H1 (cell line): ENCODE measurements around the gene MAGIX. TPM values are rescaled to one million over a fixed set of nuclear protein-coding genes. Genes with fewer than 3 reads are reported as not detected.

Source experiments
- CTCF ChIA-PET: fragments of 300-600 bp; sonication (Branson Sonifier 250); formaldehyde crosslinking; loops from one replicate; lab custom pipeline; 2021; ENCODE audit not compliant: partially characterized antibody; lab: Charles Lee
- POLR2A ChIA-PET: fragments of 300-600 bp; sonication (Branson Sonifier 250); formaldehyde crosslinking; loops from one replicate; lab custom pipeline; 2021; ENCODE audit warnings: inconsistent platforms; ENCODE audit not compliant: partially characterized antibody; lab: Charles Lee
- DNase-seq, 2 experiments: peaks; one replicate each; pipeline versions ENCODE4 v3.0.0 to v3.0.0-alpha.2; 2010 to 2022; ENCODE audit warnings: low spot score in 2 of 2, low read depth in 1 of 2, mixed read lengths in 1 of 2
- FAIRE-seq: peaks from 2 replicates; lab custom pipeline; 2011; peaks lifted over from hg19 to GRCh38; lab: Jason Lieb, UNC
- H2AFZ ChIP-seq: 2 replicates; pipeline ENCODE4 v1.8.1; 2012; ENCODE audit warnings: low read length, inconsistent platforms
- H2AK5ac ChIP-seq: 2 replicates; pipeline ENCODE4 v1.6.1; 2013; ENCODE audit warnings: low read depth, low read length
- H2BK120ac ChIP-seq: replicated peaks from 2 replicates; pipeline ENCODE3; 2013; ENCODE audit warnings: low read depth, low read length, inconsistent platforms
- H2BK12ac ChIP-seq: 2 replicates; pipeline ENCODE4 v1.6.1; 2013; ENCODE audit warnings: low read depth, low read length
- H2BK15ac ChIP-seq: 2 replicates; pipeline ENCODE4 v1.6.1; 2013; ENCODE audit warnings: low read length
- H2BK20ac ChIP-seq: 2 replicates; pipeline ENCODE4 v1.6.1; 2013; ENCODE audit warnings: low read length
- H2BK5ac ChIP-seq: 2 replicates; pipeline ENCODE4 v1.6.1; 2013; ENCODE audit warnings: low read depth, low read length
- H3K14ac ChIP-seq: 2 replicates; pipeline ENCODE4 v1.6.1; 2013; ENCODE audit warnings: inconsistent platforms; ENCODE audit not compliant: insufficient read length
- H3K18ac ChIP-seq: 2 replicates; pipeline ENCODE4 v1.6.1; 2013; ENCODE audit warnings: low read length; ENCODE audit errors: extremely low read depth
- H3K23ac ChIP-seq: 2 replicates; pipeline ENCODE4 v1.6.1; 2013; ENCODE audit warnings: inconsistent platforms; ENCODE audit not compliant: insufficient read length
- H3K23me2 ChIP-seq: 2 replicates; pipeline ENCODE4 v1.6.1; 2013; ENCODE audit warnings: low read depth, low read length
- H3K27ac ChIP-seq: 2 replicates; pipeline ENCODE4 v1.6.1; 2011; ENCODE audit warnings: low read depth, low read length, inconsistent platforms
- H3K27me3 ChIP-seq, 4 experiments: replicated peaks in 1 of 4; 1 replicate in 1 of 4; 2 replicates in 3 of 4; pipeline versions ENCODE4 v1.6.1 to v1.8.1; 2011 to 2013; ENCODE audit warnings: low read length in 3 of 4, mild to moderate bottlenecking in 3 of 4, inconsistent platforms in 2 of 4, mixed read lengths in 2 of 4, moderate library complexity in 1 of 4; ENCODE audit not compliant: control insufficient read depth in 3 of 4, insufficient read depth in 3 of 4; ENCODE audit errors: extremely low read depth in 1 of 4
- H3K36me3 ChIP-seq, 4 experiments: 2 replicates each; pipeline versions ENCODE4 v1.6.1 to v1.8.1; 2011 to 2013; ENCODE audit warnings: mild to moderate bottlenecking in 4 of 4, low read length in 3 of 4, moderate library complexity in 2 of 4, control low read depth in 1 of 4, inconsistent platforms in 1 of 4; ENCODE audit not compliant: insufficient read depth in 4 of 4, control insufficient read depth in 2 of 4
- H3K4ac ChIP-seq: replicated peaks from 2 replicates; pipeline ENCODE3; 2013; ENCODE audit warnings: low read length, low read depth, mixed read lengths, inconsistent platforms; ENCODE audit not compliant: insufficient read length
- H3K4me1 ChIP-seq, 4 experiments: replicated peaks in 1 of 4; 1 replicate in 1 of 4; 2 replicates in 3 of 4; pipeline versions ENCODE4 v1.6.1 to v1.8.1; 2011 to 2013; ENCODE audit warnings: low read length in 3 of 4, inconsistent platforms in 2 of 4, mixed read lengths in 1 of 4; ENCODE audit not compliant: insufficient read depth in 4 of 4, control insufficient read depth in 3 of 4
- H3K4me2 ChIP-seq, 2 experiments: 2 replicates each; pipeline versions ENCODE4 v1.6.1 to v1.8.1; 2011 to 2013; ENCODE audit warnings: low read depth in 2 of 2, low read length in 2 of 2, control low read depth in 1 of 2, inconsistent platforms in 1 of 2, mild to moderate bottlenecking in 1 of 2; ENCODE audit not compliant: insufficient read depth in 1 of 2
- H3K4me3 ChIP-seq, 4 experiments: fragments of 200-600, 300-600 bp in 1 of 4; sonication (generic), shearing (Covaris generic), sonication (Bioruptor Twin) in 1 of 4; 2 replicates each; pipeline versions ENCODE4 v1.5.1 to v1.8.1; 2011 to 2016; ENCODE audit warnings: low read length in 4 of 4, low read depth in 3 of 4, control low read depth in 2 of 4, inconsistent platforms in 2 of 4, mild to moderate bottlenecking in 2 of 4, mixed read lengths in 1 of 4, moderate library complexity in 1 of 4; ENCODE audit not compliant: insufficient read depth in 2 of 4; ENCODE audit errors: extremely low read depth in 1 of 4
- H3K56ac ChIP-seq: replicated peaks from 2 replicates; pipeline ENCODE3; 2013; ENCODE audit warnings: low read depth, mild to moderate bottlenecking, mixed read lengths, low read length, inconsistent platforms; ENCODE audit not compliant: insufficient read length
- H3K79me1 ChIP-seq: 2 replicates; pipeline ENCODE4 v1.6.1; 2013; ENCODE audit warnings: low read depth, low read length, control low read depth
- H3K79me2 ChIP-seq, 2 experiments: 2 replicates each; pipeline versions ENCODE4 v1.6.1 to v1.8.1; 2012 to 2013; ENCODE audit warnings: low read length in 2 of 2, mild to moderate bottlenecking in 2 of 2, inconsistent platforms in 1 of 2; ENCODE audit not compliant: insufficient read depth in 2 of 2, control insufficient read depth in 1 of 2
- H3K9ac ChIP-seq, 4 experiments: replicated peaks in 1 of 4; 1 replicate in 1 of 4; 2 replicates in 3 of 4; pipeline versions ENCODE4 v1.6.1 to v1.8.1; 2011 to 2013; ENCODE audit warnings: low read depth in 3 of 4, low read length in 3 of 4, control low read depth in 2 of 4, mild to moderate bottlenecking in 2 of 4, moderate library complexity in 2 of 4, inconsistent platforms in 1 of 4; ENCODE audit errors: extremely low read depth in 1 of 4
- H3K9me3 ChIP-seq, 2 experiments: 2 replicates each; pipeline versions ENCODE4 v1.6.1 to v1.8.1; 2012 to 2013; ENCODE audit warnings: mild to moderate bottlenecking in 2 of 2, moderate library complexity in 2 of 2, control low read depth in 1 of 2, inconsistent platforms in 1 of 2, low read depth in 1 of 2, low read length in 1 of 2, mixed read lengths in 1 of 2; ENCODE audit not compliant: insufficient read depth in 2 of 2
- H4K20me1 ChIP-seq, 2 experiments: replicated peaks in 1 of 2; 2 replicates each; pipeline versions ENCODE3 to v1.8.1; 2011 to 2013; ENCODE audit warnings: inconsistent platforms in 2 of 2, low read length in 2 of 2, mild to moderate bottlenecking in 1 of 2; ENCODE audit not compliant: insufficient read depth in 2 of 2, control insufficient read depth in 1 of 2
- H4K5ac ChIP-seq: 2 replicates; pipeline ENCODE4 v1.6.1; 2013; ENCODE audit warnings: low read length, low read depth, mixed read lengths, inconsistent platforms; ENCODE audit not compliant: insufficient read length
- H4K8ac ChIP-seq: 2 replicates; pipeline ENCODE4 v1.8.0; 2013; ENCODE audit warnings: mild to moderate bottlenecking, moderate library complexity, low read length, inconsistent platforms; ENCODE audit not compliant: insufficient read depth; ENCODE audit errors: extremely low read depth
- H4K91ac ChIP-seq: replicated peaks from 2 replicates; pipeline ENCODE3; 2013; ENCODE audit warnings: low read length, mixed read lengths, inconsistent platforms; ENCODE audit not compliant: insufficient read length
- EZH2 ChIP-seq: fragments of 200-600 bp; sonication (generic); IDR thresholded peaks from 2 replicates; pipeline ENCODE4 v1.7.1; 2012; ENCODE audit warnings: low read depth, mild to moderate bottlenecking, moderate library complexity, low read length, inconsistent platforms; ENCODE audit not compliant: severe bottlenecking
- GABPA ChIP-seq: IDR thresholded peaks from 2 replicates; pipeline ENCODE4 v1.6.1; 2011; ENCODE audit warnings: mild to moderate bottlenecking, low read length, moderate library complexity, borderline replicate concordance; ENCODE audit not compliant: insufficient read depth
- JUN ChIP-seq: IDR thresholded peaks from 2 replicates; pipeline ENCODE4 v1.6.1; 2011; ENCODE audit warnings: low read depth, mild to moderate bottlenecking, improper control_type of control experiment, low read length
- MAX ChIP-seq: IDR thresholded peaks from 2 replicates; pipeline ENCODE4 v1.6.1; 2012; ENCODE audit warnings: inconsistent platforms
- RAD21 ChIP-seq, 2 experiments: IDR thresholded peaks in 1 of 2; conservative IDR thresholded peaks in 1 of 2; 2 replicates each; pipeline ENCODE4 v1.6.1; 2011; ENCODE audit warnings: low read depth in 2 of 2, low read length in 2 of 2, improper control_type of control experiment in 1 of 2, inconsistent platforms in 1 of 2, mild to moderate bottlenecking in 1 of 2, moderate library complexity in 1 of 2
- RXRA ChIP-seq: IDR thresholded peaks from 2 replicates; pipeline ENCODE4 v1.6.1; 2011; ENCODE audit warnings: low read depth, mild to moderate bottlenecking, low read length, moderate library complexity; ENCODE audit not compliant: insufficient read depth
- SIRT6 ChIP-seq: IDR thresholded peaks from one replicate; pipeline ENCODE4 v1.7.1; 2012; ENCODE audit warnings: low read length, inconsistent platforms
- TEAD4 ChIP-seq: IDR thresholded peaks from 2 replicates; pipeline ENCODE4 v1.6.1; 2012; ENCODE audit warnings: low read depth, low read length, inconsistent platforms, mixed read lengths
- USF2 ChIP-seq: IDR thresholded peaks from 2 replicates; pipeline ENCODE4 v1.6.1; 2011; ENCODE audit warnings: low read length, improper control_type of control experiment
- WGBS, 2 experiments: shearing (Covaris generic) in 1 of 2; methylation state at CpG; one replicate each; pipeline versions ENCODE4 v1.1.6 to v1.1.7; 2013 to 2015; ENCODE audit warnings: low lambda C conversion rate in 2 of 2, mixed read lengths in 2 of 2, inconsistent platforms in 1 of 2, low coverage in 1 of 2, missing lambda C conversion rate in 1 of 2; ENCODE audit not compliant: insufficient replicate concordance in 2 of 2, insufficient coverage in 1 of 2, insufficient read length in 1 of 2; ENCODE audit errors: extremely low coverage in 1 of 2, missing lambda C conversion rate in 1 of 2; 5-methylcytosine and 5-hydroxymethylcytosine counted together
- polyA plus RNA-seq, 7 experiments: library from polyadenylated mRNA; depleted of rRNA in 3 of 7; stranded (reverse) in 5 of 7; unstranded in 2 of 7; fragments of >200 nt in 5 of 7; fragments of 200-250 nt in 2 of 7; gene quantifications; 1 replicate in 5 of 7; 2 replicates in 1 of 7; 4 replicates in 1 of 7; pipeline versions ENCODE4 v1.2.1 to v1.2.3, GENCODE V29; 2011 to 2013; ENCODE audit warnings: missing spikeins in 2 of 7, mixed read lengths in 2 of 7
- total RNA-seq: library from RNA; stranded (reverse); fragmentation: NEBNext Ultra II Directional; extraction: Animal tissue kit (Norgen Biotek cat#: 25700); gene quantifications from 2 replicates; pipeline ENCODE4 v1.2.1, GENCODE V29; 2021

Gene MAGIX
- total and polyA plus RNA-seq, 2 of the 8 experiments (the other 6 are each of a cell fraction or from before 2014, with no cell fraction given): 0.37 to 1.1 TPM

- H3K27me3 ChIP-seq: no peaks in the 10 kb centered on the region
- no peaks in the 10 kb centered on the region for H3K79me2 ChIP-seq
- no peaks in the 10 kb centered on the region for H3K36me3 ChIP-seq
- no peak overlapping the region for H2BK15ac ChIP-seq
- H3K23me2 ChIP-seq: peaks cover 7% of the 10 kb centered on the region; the same call in 1 of the 2 replicates
- CTCF ChIA-PET: interaction anchor here (1.2 kb wide), 1 partner anchor 29 kb away, joined by 3 read pairs; no protein-coding TSS in a partner anchor
- H3K23ac ChIP-seq: no peak overlapping the region
- no peak for FAIRE-seq
- H3K4me3 ChIP-seq: no peak overlapping the region
- no peak overlapping the region for H2BK12ac ChIP-seq
- H4K20me1 ChIP-seq: peaks cover 0 to 1% of the 10 kb centered on the region in 2 experiments
- no peak overlapping the region for H3K14ac ChIP-seq
- peaks cover 3 to 6% (median 4%) of the 10 kb centered on the region in 4 experiments; a peak in 4 of 7 replicates for H3K4me1 ChIP-seq
- H2BK5ac ChIP-seq: no peak overlapping the region
- no peak for DNase-seq
- H4K5ac ChIP-seq: no peak overlapping the region
- 92% methylated on average over 3 of the region's 8 CpGs; no CpG with 5 or more reads in 1 of the 2 experiments for WGBS, 2 experiments
- POLR2A ChIA-PET: interaction anchor here (1.0 to 1.4 kb wide), 2 partner anchors 9 to 29 kb away, joined by 3 read pairs; no protein-coding TSS in a partner anchor
- no peak overlapping the region for H3K4me2 ChIP-seq
- H2AK5ac ChIP-seq: no peak overlapping the region
- no peak overlapping the region for H3K9ac ChIP-seq
- H3K56ac ChIP-seq: no peak overlapping the region
- no peak overlapping the region for H2AFZ ChIP-seq
- H2BK120ac ChIP-seq: no peak overlapping the region
- no peak overlapping the region for H4K91ac ChIP-seq
- TF ChIP-seq RAD21 (IDR thresholded peaks at IDR 0.05 in 1 of 2, conservative IDR thresholded peaks at IDR 0.05 in 1 of 2; ENCODE audit: low read depth in 2 of 2, low read length in 2 of 2) (no peak), JUN (no peak), GABPA (no peak), EZH2 (no peak), SIRT6 (no peak), TEAD4 (no peak), RXRA (no peak), USF2 (no peak), MAX (no peak)
- H3K4ac ChIP-seq: no peak overlapping the region
- H2BK20ac ChIP-seq: no peak overlapping the region
- no peak overlapping the region for H3K27ac ChIP-seq
- H3K79me1 ChIP-seq: no peaks in the 10 kb centered on the region
- H3K9me3 ChIP-seq: no peaks in the 10 kb centered on the region
- no peak overlapping the region for H3K18ac ChIP-seq
- H4K8ac ChIP-seq: no peak overlapping the region
Observed at GRCh38 chrX:49188468-49189076, 26.0 kb downstream of the MAGIX start.
